Activated CD8-positive, alpha-beta memory T cell treated with anti-CD3 and anti-CD28 coated beads, Interleukin-2, amount 50 U/mL, for 4 hours (primary cell): Measurements from ENCODE around the gene TK2.
"Not testable (repeated sequence)": the region's sequence is repeated elsewhere in the genome, so short reads cannot be mapped to it uniquely, and the experiment has no call there.

ENCODE experiments used
- DNase-seq: peaks from one replicate; pipeline ENCODE4 v3.0.0-alpha.2; 2020

Gene TK2

DNA sequence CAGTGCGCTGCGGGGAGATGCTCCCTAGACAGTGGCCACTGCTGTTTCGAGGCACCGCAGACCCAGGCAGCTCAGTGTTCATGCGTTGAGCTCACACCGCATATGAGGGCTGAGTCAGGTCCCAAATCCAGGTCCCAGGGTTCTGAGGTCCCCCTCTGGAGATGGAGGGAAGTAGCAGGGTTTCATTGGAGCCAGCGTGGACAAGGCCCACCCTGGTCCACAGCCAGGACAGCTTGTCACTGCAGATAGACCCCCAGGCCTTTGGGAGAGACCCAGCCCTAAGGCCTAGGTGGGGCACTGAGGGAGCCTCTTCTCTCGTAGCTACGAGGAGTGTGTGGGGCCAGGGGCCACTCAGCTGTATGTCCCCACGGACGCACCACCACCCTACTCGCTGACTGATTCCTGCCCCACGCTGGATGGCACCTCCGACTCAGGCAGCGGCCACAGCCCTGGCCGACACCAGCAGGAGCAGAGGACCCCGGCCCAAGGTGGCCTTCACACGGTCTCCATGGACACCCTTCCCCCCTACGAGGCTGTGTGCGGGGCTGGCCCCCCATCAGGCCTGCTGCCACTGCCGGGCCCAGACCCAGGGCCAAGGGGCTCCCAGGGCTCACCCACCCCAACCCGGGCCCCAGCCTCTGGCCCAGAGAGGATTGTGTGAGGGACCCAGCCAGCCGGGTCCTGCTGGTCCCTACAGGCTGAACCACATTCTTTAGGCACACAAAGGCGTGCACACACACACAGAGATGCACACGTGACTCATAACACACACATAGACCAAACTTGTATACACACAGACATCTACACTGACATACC lies 69.4 kb downstream of the TK2 start:
- DNase-seq, result no peak

DNA sequence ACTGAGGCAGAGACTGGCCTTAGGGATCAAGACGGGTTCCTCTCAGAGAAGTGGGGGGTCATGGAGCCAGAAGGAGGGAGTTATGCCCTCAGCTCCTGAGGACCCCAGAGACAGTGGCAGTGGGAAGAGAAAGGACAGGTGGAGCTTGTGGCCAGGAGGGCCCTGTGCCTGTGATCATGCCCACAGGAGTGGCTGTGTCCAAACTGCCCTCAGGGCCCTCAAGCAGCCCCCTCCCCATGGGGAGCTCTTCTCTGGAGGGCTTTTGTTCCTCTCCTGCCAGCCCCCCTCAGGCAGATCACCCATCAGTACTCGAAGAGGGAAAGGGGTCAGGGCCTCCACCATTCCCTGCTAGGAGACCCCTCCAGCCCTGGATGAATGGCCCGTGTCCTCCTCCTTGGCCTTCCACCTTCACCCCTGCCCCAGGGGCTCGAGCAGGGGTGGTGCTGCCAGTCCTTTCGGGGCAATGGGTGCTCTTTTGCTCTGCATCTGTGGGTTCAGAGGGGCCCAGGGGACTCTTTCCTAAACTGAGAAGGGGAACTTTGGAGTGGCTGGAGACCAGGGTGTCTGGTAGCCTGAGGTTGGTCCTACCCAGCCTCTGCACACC lies 70.2 kb downstream of the TK2 start:
- no peak for DNase-seq

DNA sequence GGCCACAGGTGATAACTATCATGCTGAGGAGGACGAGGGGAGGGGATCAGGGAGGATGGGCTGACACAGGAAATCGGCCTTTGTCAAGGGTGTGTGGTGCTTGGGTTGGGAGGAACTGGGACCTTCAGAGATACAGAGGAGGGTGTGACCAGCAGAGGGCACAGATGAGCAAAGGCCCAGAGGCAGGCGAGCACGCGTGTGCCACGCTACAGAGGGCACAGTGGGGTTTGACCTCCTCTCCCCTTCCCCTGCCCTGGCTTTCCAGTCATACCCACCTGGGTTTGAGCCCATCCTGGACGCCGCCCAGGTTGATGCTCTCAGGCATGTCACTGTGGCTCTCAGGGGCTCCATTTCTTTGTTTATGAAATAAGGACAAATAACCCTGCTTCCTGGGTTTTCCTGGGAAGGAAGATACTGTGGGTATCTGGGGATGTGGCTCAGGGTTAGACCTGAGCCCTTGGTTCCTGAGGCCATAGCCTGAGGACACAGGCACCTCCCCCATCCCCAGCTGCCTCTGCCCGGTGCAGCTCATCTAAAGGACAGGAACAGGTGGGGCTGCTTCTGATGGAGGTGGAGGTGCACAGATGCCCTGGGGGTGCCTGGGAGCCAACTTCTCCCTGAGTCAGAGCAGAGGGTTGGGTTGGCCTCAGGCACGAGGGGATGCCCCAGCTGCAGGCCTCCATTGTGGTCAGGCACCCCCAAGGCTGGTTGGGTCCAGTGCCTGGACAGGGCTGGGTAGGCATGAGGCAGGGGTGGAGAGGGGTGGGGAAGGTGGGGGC lies 71.0 kb downstream of the TK2 start:
- DNase-seq, result peak; percentile 81

- no peak for DNase-seq
Measured at GRCh38 chr16:66477028-66477515, 72.8 kb downstream of the TK2 start.

DNA sequence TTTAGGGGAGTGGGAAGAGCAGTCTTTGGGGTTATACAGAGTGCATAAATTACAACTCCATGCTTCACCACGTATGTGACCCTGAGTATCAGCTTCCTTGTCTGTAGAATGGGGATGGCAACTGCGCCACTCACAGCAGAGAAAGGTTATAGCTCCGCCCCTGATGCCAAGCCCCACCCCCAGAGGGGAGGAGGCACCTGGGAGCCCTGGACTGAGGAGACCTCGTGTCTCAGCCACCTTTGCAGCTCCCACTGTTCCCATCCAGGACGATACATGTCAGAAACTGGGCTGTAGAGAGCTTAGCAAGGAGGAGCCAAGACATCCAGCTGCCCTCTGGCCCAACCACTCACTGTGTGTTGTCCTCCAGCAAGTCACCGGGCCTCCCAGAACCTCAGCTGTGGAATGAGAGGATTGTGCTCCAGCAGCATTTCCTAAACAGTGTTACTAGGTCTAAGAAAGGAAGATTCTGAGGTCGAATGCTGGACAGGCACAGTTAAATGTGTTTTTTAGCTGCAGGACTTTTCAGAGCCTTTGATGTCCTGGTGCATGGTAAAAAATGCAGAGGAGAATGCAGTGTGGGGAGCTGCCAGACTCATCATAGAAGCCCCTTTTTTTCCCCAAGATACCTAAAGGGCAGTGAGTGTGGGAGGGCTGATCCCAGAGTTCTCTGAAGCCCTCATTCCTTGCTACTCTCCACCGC lies 73.4 kb downstream of the TK2 start:
- peak; percentile 41 for DNase-seq

DNA sequence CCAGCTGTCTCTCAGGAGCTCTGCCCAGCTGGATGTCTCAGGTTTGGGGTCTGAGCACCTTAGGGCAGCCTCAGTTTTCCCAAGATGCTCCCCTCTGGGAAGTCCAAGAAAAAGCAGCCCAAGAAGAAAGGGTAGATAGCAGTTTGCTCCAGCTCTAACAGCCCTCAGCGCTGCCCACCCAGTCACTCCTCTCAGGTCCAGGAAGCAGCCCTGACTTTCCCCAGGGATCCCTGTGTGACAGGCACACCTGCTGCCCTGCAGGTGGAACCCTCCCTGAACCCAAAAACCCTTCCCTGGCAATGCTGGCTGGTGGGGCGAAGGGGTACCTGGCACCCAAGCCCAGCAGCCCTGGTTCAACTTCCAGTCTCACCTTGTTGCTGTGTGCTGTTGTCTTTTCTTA lies 74.7 kb downstream of the TK2 start:
- no peak for DNase-seq

DNA sequence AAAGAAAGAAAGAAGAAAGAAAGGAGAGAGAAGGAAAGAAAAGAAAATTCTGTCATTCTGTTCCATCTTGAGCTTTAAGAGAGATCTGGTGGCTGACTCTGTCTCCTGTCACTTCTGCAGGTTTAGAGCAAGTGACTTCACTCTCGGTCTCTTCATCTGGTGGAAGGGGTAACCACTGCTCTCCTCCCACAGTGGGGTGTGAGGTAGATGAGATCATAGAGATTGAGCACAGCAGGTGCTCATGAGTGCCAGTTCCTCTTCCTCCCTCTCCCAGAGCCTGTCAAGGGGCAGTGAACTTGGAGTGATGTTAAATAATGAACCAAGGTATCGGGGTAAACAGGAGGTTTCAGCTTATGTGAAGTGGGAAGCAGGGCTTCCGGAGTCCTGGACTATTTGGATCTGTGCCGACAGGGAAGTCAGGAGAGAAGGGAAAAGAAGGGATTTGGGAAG lies 75.1 kb downstream of the TK2 start:
- peak; percentile 45 for DNase-seq

- DNase-seq, result no peak
Measured at GRCh38 chr16:66473654-66474519, 76.0 kb downstream of the TK2 start.

- DNase-seq, result no peak
Measured at GRCh38 chr16:66473051-66473571, 76.8 kb downstream of the TK2 start.

DNA sequence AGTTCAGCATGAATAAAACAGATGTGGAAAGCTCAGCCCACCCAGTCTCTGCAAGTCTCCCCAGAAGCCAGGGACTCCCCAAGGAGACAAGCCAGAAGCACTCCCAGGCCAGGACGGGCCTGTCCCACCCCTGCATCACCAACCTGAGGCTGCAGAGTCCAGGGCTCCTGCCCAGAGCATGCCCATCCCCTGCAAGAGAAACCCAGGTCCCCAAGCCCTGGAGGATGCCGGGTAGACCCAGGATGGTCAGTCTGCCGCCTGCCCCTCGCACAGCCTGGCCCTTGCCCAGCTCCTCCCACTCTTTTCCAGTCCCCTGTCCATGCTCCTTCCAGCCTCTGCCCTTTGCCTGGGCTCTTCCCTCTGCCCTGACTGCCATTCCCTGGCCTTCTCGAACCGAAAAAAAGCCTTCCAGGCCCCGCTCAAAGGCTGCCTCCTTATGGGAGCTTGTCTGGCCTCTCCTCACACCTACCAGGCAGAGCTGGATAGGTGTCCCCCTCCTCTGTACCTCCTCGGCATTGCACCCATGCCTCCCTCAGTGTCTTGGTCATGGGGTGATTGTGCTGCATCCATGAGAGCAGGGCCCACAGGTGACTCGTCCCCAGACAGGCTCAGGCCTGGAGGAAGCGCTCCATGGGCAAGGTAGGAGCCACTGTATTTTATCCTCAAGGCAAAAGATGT lies 78.1 kb downstream of the TK2 start:
- DNase-seq, result no peak

DNA sequence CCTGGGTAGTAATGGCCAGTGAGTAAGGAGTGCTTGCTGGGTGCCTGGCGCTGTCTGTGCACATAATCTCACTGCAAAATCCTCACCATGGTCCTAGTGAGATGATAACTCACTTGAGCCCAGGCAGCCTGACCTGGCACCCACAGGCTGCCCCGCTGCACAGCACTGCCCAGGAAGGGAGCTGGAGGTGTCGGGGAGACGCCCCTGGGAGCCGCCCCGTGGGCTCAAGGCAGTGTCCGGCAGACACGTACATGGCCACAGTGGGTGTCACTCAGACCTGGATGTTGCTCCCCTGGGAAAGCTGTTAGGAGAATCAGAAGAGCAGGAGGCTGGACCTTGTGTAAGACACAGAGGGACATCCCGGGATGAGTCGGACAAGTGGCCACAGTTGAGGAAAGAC lies 78.7 kb downstream of the TK2 start:
- no peak for DNase-seq

- DNase-seq, result no peak
Measured at GRCh38 chr16:66470556-66470955, 79.4 kb downstream of the TK2 start.

- no peak for DNase-seq
Measured at GRCh38 chr16:66469947-66470546, 79.9 kb downstream of the TK2 start.

- no peak for DNase-seq
Measured at GRCh38 chr16:66469291-66469946, 80.5 kb downstream of the TK2 start.

GRCh38 chr16:66468321-66468965 lies 81.5 kb downstream of the TK2 start:
- DNase-seq, result no peak

- no peak for DNase-seq
Measured at GRCh38 chr16:66467611-66468010, 82.3 kb downstream of the TK2 start.

DNA sequence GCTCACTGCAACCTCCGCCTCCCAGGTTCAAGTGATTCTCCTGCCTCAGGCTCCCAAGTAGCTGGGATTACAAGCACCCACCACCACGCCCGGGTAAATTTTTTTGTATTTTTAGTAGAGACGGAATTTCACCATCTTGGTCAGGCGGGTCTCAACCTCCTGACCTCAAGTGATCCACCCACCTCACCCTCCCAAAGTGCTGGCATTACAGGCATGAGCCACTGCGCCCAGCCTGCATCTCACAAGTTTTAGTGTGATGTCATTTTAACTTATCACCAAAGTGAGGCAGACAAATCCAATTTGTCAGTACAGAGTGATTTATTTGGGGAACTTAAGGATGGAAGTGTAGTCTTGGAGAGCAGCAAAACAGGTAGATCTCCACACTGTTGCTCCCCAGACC lies 83.3 kb downstream of the TK2 start:
- DNase-seq, result not testable (repeated sequence)

DNA sequence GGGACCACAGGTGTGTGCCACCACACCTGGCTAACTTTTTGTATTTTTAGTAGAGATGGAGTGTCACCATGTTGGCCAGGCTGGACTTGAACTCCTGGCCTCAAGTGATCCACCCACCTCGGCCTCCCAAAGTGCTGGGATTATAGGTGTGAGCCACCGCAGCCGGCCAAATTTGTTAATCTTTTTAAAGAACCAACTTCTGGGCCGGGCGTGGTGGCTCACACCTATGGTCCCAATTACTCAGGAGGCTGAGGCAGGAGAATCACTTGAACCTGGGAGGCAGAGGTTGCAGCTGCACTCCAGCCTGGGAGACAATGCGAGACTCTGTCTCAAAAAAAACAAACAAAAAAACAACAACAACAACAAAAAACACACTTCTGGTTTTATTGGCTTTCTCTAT lies 84.0 kb downstream of the TK2 start:
- DNase-seq, result not testable (repeated sequence)

DNA sequence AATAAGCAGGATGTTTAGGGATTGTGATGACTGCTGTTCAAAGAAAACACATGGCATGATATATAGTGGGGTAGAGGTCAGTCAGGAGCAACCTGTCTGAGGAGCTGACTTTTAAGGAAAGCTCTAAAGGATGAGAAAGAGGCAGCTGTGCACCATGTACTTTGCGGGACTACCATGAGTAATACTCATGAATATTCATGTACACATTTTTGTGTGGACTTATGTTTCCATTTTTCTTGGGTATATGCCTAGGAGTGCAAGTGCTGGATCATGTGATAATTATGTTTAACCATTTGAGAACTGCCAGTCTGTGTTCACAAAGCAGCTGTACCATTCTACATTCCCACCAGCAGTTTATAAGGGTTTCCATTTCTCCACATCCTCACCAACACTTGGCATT lies 87.0 kb downstream of the TK2 start:
- DNase-seq, result no peak

DNA sequence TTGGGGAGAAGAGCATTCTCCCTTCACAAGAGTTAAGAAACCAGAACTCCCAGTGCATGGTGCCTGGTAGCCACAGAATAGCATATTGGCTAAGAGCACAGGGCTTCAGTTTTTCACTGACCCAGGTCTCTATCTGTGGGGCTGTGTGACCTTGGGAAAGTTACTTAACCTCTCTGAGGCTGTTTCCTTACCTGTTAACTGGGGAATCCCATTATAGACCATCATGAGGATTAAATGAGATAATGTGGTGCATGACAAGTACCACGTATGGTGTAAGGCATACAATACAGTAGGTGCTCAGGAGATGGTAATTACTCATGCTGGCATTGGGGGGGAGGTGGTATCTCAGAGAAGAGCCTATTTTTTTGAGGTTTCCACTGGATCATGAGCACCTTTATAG lies 89.2 kb downstream of the TK2 start:
- DNase-seq, result no peak
